Kasumi-1 (cell line): ENCODE results near the gene CDC25C.
A peak's percentile ranks its signal among the peaks of the same experiment; 100 is the strongest.
"Not testable (repeated sequence)": the region's sequence is repeated elsewhere in the genome, so short reads cannot be mapped to it uniquely, and the experiment has no call there.

Experiments
- DNase-seq, 2 experiments: peaks; one replicate each; lab custom pipeline; 2025; lab: John Stamatoyannopoulos, UW

The CDC25C gene

DNA sequence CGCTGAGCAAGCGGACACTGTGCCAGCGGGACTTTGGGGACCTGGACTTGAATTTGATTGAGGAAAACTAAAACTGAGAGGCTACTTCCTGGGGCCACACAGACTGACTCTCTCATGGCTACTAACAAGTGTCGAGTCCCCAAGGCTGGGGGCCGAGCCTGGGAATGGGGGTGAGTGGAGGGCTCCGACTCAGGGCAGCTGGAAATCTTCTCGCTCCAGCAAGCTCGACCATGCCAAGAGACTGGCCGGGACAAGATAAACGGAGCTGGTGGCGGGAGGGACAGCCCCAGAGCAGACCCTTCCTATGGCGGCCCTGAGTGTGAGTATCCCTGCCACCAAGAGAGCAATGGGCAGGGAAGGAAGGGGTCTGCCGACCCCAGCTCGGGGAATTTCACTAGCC, 15.3 kb upstream of the CDC25C start:
- DNase-seq: no peak

DNA sequence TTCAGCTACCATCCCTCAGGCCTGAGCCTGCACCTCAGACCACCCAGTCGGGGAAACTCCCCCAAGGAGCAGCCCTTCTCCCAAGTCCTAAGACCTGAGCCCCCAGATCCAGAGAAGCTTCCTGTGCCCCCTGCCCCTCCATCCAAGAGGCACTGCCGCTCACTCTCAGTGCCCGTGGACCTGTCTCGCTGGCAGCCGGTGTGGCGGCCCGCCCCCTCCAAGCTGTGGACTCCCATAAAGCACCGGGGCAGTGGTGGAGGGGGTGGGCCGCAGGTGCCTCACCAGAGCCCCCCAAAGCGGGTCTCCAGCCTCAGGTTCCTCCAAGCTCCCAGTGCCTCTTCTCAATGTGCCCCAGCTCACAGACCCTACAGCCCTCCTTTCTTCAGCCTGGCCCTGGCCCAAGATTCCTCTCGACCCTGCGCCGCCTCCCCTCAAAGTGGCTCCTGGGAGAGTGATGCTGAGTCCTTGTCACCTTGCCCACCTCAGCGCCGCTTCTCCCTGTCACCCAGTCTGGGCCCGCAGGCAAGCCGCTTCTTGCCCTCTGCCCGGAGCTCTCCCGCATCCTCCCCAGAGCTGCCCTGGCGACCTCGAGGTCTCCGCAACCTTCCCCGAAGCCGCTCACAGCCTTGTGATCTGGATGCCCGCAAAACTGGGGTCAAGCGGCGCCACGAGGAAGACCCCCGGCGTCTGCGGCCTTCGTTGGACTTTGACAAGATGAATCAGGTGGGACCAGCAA, 13.5 kb upstream of the CDC25C start:
- no peak for DNase-seq

DNA sequence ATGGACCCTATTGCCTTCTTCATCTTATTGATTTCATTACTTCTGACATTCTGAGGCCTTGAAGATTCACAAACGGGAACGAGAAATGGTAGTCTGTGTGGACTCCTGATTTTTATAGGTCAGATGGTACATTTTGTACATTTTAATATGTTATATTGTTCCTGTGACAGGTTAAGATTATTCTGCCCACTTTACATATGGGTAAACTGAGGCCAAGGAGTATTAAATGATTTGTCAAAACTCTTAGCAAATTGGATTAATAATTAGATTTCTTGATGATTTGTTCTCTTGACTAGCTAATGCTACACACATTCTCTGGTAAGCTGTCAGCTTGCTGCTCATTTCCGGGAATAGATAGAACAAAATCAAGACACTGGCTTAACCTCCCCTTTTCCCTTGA, 8.4 kb upstream of the CDC25C start:
- no peak for DNase-seq

DNA sequence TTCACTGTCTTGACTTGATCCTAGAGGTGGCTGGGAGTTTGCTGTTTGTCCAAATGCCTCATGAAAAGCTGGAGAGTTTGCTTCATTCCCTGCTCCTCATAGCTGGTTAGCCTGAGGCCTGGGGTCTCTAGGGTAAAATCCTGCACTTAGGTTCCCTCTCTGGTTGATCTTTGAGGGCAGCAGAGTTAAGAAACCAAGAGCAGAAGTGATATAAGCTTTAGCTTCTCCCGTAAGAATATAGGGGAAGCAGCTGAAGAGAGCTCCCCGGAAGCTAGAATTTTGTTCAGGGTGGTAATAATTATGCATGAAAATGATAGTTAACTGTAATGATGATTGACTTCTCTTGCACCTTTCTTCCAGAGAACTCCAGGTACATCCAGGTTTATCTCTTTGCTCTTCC, 7.9 kb upstream of the CDC25C start:
- DNase-seq: peak; percentile 65 to 66

DNA sequence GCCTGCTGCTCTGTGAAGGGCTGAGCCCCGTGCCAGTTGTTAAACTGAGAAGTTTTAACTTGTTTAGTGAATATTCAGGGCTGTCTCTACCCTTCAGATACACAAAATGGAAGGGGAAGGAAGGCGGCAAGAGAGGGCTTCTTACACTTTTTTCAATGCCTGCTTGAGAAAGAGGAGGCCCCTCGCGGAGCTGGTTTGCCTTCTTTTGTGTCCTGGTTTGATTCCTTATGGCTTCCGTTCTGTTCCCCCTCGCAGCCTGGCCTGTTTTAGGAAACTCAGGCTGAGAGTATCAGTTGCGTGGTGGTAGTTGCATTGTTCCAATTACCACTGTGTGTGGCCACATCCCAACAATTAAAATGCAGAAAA, 7.5 kb upstream of the CDC25C start:
- DNase-seq: no peak

DNA sequence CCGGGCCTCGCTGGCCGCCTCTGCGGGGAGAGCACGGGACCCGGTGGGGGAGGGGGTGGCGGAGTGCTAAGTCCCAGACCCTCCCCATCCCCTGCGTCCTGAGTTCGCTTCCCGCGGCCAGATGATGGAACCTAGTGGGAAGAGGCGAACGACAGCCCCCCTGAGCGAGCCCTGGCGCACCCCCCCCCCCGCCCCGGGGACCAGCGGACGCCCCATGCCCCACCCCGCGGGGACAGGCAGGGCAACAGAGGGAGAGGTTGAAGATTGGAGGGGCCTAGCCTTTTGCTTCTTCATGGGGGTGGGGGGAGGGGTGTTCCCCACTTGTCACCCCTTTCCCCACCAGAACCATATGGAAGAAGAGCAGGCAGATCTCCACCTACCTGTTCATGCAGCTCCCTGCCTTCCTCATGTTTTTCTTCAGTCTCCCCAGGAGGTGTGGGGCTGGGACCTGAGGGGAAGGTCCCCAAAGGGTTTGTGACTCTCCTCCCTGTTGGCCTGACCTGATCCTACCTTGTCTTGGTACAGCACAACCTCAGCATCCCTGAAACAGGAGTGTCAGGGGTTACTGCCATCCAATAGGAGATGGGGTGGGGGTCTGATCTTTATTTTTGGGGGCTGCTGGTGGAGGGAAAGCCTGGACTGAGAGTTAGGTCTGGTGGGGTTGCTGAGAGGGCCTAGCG, 6.9 kb upstream of the CDC25C start:
- DNase-seq: peak in 1 of 2 experiments; percentile 12

DNA sequence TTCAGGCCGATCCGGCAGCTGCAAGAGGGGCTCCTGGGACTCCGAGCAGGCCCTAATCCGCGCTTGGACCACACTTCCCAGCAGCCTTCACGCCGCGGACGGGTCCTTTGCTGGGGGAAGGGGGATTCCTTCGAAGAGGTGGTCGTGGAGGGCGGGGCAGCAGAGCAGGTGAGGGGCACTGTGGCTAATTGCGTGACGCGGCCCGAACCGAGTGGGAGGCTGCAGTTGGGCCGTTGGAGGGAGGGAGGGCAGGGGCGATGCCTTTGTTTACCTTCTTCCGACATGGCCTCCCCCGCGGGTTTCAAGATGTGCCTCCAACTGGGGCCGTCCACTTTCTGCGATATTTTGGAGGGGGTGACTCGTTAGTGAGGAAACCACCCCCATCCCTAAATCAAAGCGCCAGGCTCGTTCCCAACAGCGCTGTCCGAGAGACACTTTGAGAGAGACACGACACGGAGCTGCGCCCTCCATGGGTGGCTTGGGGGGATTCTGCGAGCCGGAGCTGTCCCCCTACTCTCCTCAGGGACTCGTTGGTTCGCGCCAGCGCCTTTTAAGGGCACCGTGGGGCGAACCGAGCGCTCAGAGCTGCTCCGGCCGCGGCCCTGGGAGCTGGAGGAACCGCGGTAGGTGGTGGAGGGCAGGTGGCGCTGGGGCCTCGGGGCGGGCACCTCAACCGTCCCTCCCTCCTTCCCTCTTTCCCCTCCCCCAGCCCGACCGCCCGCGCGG, 6.2 kb upstream of the CDC25C start, which contains the start of gene FAM53C:
Gene FAM53C, plus strand, starts transcription at position 582 of the 726 bp plus-strand sequence. CDS start 3,070 bp downstream, outside the sequence.
- peak; percentile 90 to 91 for DNase-seq

DNA sequence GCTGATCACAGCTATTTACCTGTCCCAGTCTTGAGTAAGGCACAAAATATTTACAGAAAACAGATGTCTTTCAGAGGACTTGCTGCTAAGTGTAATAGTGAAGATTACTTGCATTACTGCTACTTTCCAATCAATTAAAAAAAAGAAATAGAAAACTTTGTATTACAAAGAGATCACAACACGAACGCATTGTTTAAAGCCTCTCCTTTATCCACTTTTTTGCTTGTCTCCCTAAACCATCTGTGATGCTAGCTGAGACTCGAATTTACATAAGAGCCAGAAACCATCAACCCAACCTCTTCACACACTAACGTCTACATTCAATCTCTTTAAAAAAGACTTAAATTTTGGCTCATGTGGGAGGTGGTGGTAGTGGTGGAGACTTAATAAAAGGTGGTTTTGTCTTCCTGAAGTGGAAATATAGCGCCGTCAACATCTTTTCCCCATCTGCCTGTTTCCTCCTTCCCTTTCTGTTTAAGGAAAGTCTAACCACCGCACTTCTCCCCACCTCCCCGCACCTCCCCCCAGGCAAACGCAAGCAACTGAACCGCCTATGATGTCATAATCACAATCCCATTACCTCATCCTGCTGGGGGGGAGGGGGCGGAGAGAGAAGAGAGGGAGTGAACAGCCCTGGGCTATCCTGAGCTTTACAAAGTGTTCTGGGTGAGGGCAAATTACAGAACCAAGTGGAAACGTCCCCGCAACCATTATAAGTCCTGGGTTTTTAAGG, 5.5 kb upstream of the CDC25C start:
- peak; percentile 87 to 90 for DNase-seq

DNA sequence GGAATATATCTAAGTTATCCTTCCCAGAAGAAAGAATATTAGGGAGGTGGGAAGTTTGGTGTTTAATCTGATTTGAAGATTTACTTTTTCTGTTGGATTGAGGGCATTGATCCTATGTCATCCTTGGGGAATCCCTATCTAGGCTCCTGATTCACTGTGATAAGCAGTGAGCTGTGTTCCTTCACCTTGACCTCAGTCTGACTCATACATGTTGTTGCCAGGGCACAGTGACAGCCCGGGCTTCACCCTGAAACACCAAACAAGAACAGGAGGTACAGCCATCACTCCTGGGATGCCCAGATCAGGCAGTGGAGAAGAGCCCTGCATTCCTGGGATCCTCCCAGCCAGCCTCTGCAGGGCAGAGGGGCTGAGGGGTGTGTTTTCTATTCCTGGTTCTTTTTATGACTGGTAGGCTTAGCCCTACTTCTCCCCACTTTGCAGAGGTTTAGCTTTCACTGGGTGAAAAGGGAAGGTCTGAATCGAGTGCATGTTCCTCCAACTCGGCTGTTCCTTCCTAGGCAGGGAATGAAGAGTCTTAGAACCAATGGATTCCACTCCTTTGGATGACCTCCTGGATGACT, 3.4 kb upstream of the CDC25C start:
- DNase-seq: no peak

DNA sequence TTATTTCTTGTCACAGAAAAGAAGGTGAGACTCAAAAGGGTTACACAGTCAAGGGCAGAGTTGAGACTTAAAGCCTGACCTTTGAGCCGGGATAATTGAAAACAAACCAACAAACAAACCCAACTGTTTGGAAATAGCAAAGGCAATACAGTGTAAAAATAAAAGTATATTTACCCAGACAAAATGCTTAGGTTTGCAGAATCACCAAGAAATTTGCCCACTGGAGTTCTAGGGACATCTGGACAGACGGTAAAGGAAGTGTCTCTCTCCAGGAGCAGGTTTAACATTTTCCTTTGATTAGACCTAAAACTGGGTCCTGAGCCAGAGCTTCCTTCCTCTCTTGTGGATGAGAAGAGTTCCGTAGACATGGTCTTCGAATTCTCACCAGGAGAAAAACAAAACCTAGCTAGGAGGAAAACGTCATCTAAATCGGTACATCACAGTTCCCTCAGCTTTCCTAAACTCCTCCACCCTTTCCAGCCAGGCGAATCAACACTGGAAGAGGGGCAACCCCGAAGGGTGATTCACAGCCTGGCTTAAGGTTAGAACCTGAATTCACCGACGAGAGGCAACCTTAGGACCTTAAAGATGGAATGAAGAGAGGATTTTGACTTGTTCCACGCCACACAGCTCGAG, 673 bp downstream of the CDC25C start:
- peak; percentile 13 to 46 for DNase-seq

DNA sequence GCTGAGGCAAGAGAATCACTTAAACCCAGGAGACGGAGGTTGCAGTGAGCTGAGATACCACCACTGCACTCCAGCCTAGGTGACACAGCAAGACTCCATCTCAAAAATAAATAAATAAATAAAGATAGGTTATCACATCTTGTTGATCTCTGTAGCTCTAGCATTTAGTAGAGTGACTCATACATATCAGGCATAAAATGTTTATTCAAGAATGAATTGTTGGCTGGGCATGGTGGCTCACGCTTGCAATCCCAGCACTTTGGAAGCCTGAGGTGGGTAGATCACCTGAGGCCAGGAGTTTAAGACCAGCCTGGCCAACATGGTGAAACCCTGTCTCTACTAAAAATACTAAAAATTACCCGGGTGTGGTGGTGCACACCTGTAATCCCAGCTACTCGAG, 13.4 kb downstream of the CDC25C start:
- DNase-seq: not testable (repeated sequence)

DNA sequence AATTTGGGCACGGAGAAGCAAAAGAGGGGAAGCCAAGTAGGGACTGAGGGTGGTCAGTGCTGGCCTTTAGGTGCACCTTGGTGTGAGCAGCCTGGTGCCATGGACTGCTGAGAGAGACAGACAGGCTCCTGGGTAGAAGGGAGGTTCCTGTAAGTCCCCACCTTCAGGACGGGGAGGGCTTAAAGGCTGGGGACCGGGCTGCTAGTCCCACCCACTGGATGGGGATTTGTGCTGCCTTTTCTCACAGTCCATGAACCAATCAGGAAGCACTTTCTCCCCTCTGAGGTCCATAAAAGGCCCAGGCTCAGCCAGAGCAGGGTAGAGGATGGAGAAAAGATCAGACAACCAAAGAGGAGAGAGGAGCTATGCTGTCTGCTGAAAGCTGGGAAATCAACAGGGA, 15.2 kb downstream of the CDC25C start:
- no peak for DNase-seq

DNA sequence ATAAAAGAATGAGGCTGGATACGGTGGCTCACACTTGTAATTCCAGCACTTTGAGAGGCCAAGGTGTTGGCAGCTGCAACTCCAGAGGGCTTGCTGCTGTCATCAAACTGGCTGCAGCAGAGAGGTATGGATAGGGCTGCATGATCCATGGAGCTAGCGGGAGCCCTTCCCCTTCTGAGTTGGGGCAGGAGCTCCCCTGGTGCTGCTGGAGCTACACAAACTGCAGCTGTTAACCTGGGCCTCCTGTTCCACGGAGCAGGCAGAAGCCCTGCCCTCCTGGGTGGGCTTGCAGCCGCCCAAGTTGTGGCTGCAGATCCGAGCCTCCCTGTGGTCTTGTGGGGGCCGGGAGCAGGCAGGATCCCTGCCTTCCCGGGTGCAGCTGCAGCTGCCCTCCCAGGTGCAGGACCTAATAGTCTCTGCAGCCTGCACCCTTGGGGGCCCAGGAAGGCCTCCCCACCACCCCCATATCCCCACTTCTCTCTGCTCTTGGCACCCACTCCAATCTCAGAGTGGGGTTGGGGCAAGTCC, 15.8 kb downstream of the CDC25C start:
- DNase-seq: no peak

DNA sequence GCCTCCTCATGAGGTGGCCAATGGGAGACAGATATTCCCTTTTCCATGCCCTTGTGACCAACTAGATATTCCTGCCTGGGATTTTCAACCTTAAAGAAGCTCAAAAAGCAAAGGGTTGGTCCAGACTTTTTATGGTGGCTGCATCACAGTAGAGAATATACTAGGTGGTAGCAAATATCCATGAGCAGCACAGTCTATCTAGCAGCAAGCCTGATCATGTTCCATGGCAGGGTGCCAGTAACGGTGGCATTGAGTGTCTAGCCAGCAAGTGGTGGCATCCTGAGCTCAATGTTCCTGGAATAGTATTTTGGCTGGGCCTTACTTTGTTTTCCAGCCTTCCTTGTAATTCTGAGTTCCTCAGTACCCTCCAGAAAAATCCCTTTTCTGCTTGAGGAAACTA, 25.8 kb downstream of the CDC25C start:
- no peak for DNase-seq

DNA sequence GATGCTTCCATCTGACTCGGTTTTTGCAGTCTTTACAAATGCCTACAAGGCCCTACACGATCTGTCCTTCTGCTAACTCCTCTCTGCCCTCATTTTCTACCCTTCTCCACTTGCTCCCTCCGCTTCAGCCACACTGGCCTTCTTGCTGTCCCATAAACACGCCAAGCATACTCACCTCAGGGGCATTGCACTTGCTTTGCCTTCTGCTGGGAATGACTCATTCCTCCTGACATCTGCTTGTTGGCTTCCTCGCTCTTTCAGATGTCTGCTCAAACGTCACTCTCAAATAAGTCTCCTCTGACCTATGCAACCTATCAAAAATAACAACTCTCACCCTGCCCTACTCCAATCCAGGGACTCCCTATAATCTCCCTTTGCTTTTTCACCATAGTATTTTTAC, 28.2 kb downstream of the CDC25C start:
- peak in 1 of 2 experiments; percentile 9 for DNase-seq

DNA sequence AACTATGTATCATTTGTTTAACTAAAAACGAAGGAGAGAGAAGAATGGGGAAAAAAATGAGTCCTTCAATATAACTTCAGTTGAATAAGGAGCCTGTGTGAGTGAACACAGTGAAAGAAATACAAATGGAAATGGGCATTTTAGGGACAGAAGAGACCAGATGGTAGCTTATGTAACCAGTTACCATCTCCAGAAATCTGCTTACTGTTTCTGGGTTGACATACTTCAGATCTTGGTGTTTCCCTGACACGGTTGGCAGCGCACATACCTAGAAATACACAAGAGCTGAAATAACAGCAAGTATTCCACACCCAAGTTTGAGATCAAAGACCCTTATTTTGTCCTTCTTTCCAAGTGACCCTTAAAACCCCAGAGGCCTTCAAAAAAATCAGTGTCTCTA, 42.3 kb downstream of the CDC25C start:
- DNase-seq: no peak

DNA sequence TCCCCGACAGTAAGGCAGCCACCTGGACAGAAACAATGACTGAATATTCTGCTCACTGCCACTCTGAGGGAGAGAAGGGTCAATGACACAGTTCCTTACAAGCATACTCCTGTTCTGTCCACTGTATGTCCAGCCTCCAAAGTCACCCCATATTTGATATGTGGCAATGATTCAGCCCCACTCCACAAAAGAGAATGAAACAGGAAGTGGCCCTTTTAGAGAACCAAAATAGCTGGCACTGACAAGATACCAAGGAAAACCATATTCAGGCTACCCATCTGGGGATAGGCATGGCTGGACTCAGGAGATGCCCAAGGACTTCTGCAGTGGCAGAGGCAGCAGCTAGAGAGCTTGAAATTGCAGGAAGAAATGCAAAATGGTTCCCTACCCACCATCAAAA, 44.4 kb downstream of the CDC25C start:
- DNase-seq: no peak

DNA sequence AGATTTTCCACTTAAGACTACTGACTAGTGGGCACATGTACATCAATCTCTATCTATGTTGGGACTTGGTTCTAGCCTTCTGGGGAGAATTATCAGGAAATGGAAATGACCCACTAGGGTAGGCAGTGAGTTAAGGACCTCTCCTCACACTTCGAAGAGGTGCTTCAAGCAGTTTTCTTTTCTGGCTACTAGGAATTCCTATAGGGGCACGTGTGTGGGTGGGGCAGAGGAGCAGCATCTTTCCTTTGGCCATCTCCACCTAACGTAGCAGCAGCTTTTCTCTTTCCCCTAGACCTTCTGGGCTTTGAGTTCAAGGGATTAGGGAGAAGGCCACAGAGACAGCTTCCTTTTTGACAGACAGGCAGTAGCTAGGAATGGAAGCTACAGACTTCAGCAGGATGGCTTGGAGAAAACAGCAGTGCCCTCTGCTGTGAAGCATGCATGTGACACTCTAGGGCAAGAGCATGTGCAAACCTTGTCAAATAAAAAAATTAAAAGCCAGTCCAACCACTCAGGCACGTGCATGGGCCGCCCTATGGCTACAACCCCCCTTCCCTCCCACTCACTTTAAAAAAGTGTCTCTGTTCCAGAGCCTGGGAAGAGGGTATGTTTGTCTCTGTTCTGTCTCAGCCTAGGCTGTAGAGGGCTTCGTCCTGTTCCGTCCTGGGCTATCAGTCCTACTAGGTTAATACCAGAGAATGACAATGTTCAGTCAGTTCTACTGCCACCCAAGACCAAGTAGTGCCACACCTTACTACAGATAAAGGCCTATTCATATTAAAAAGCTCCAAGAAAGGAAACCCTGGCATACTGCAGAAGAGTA, 48.5 kb downstream of the CDC25C start:
- DNase-seq: peak; percentile 82

DNA sequence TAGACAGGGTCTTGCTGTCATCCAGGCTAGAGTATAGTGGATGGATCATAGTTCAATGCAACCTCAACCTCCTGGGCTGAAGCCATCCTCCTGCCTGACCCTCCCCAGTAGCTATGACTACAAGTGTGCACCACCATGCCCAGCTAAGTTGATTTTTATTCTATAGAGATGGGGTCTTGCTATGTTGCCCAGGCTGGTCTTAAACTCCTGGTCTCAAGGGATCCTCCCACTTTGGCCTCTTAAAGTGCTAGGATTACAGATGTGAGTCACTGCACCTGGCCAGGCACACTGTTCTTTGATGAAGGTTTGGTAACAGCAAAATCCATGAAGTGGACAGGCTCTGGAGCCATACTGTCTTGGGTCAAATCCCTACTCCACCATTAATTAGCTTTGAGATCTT, 50.7 kb downstream of the CDC25C start:
- DNase-seq: no peak

DNA sequence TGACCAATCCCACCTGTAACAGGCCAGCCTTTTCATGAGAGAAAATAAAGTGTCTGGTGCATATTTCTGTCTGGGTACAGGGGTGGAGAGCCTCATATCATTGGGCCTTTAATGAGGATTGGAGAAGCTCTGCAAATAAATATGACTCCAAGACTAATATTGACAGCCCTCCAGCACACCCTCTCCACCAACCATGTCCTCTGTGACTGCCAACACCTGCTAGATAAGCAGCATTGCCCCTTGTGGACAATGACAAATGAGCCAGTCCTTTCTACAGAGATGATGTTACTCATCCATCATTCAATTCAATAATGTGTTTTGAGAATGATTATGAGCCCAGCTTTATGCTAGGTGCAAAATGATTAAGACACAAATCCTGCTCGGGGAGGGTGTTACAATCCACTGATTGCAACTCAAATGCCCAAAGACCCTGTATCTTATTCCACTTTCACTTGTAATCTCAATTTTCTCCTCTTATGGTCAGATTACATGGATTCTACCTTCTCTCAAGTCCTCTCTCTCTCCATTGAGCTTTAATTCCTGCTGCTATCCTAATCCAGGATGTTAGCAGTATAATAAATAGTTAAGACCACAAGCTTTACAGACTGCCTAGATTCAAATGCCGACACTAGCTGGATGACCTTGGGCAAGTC, 55.1 kb downstream of the CDC25C start:
- no peak for DNase-seq
